Measurements from ENCODE around the gene CDC42BPG.

Gene CDC42BPG

GRCh38 chr11:64842851-64843685, 1.4 kb downstream of the CDC42BPG start:
- in situ Hi-C loops (cut with HindIII; ENCODE audit: low sequenced_read_pairs) = loop anchor here (10.0 kb wide), 1 partner anchor 52 kb away; no protein-coding TSS in a partner anchor
- TF ChIP-seq CTCF (IDR thresholded peaks at IDR 0.05; ENCODE audit: low read depth, low read length) = no peak

GRCh38 chr11:64842366-64842759, 2.1 kb downstream of the CDC42BPG start:
- in situ Hi-C loops (cut with HindIII; ENCODE audit: low sequenced_read_pairs) = loop anchor here (10.0 kb wide), 1 partner anchor 52 kb away; no protein-coding TSS in a partner anchor
- no peak overlapping the region for H3K4me3 ChIP-seq (ENCODE audit: low read depth, low read length)
- TF ChIP-seq CTCF (IDR thresholded peaks at IDR 0.05; ENCODE audit: low read depth, low read length) = no peak
- DNase-seq (ENCODE audit: low read depth, low spot score) = no peak

More at GRCh38 chr11:64842851-64843685, 1.4 kb downstream of the CDC42BPG start:
- no peak for DNase-seq (ENCODE audit: low read depth, low spot score)
- no peak overlapping the region for H3K4me3 ChIP-seq (ENCODE audit: low read depth, low read length)

- DNase-seq (ENCODE audit: low read depth, low spot score) = no peak
- TF ChIP-seq CTCF (IDR thresholded peaks at IDR 0.05; ENCODE audit: low read depth, low read length) = no peak
- in situ Hi-C loops (cut with HindIII; ENCODE audit: low sequenced_read_pairs) = loop anchor here (10.0 kb wide), 1 partner anchor 53 kb away; no protein-coding TSS in a partner anchor
- H3K4me3 ChIP-seq (ENCODE audit: low read depth, low read length) = no peak overlapping the region
Observed at GRCh38 chr11:64841592-64842365, 2.7 kb downstream of the CDC42BPG start.

GRCh38 chr11:64839887-64840782, 4.3 kb downstream of the CDC42BPG start:
- TF ChIP-seq CTCF (IDR thresholded peaks at IDR 0.05; ENCODE audit: low read depth, low read length) = no peak
- in situ Hi-C loops (cut with HindIII; ENCODE audit: low sequenced_read_pairs) = loop anchor here (10.0 kb wide), 1 partner anchor 55 kb away; no protein-coding TSS in a partner anchor
- no peak overlapping the region for H3K4me3 ChIP-seq (ENCODE audit: low read depth, low read length)

GRCh38 chr11:64839335-64839734, 5.1 kb downstream of the CDC42BPG start:
- TF ChIP-seq CTCF (IDR thresholded peaks at IDR 0.05; ENCODE audit: low read depth, low read length) = no peak
- in situ Hi-C loops (cut with HindIII; ENCODE audit: low sequenced_read_pairs) = no loop called here
- no peak for DNase-seq (ENCODE audit: low read depth, low spot score)
- no peak overlapping the region for H3K4me3 ChIP-seq (ENCODE audit: low read depth, low read length)

More at GRCh38 chr11:64839887-64840782, 4.3 kb downstream of the CDC42BPG start:
- no peak for DNase-seq (ENCODE audit: low read depth, low spot score)
